Activated CD4-positive, alpha-beta T cell treated with anti-CD3 and anti-CD28 coated beads for 36 hours (primary cell): Measurements from ENCODE around the gene ZFY. TPM values are rescaled to one million over a fixed set of nuclear protein-coding genes. Genes with fewer than 3 reads are reported as not detected.

Source experiments
- ATAC-seq: fragments of 200-7000 bp; cut with Tn5 transposase; one replicate; pipeline ENCODE4 v1.10.0; 2021; ENCODE audit warnings: mild to moderate bottlenecking, moderate library complexity
- CTCF ChIA-PET: fragments of 350-600 bp; sonication (Branson Sonifier 250); formaldehyde crosslinking; loops from one replicate; lab custom pipeline; 2021; ENCODE audit warnings: antibody characterized with exemption; lab: Charles Lee
- POLR2A ChIA-PET: fragments of 350-600 bp; sonication (Branson Sonifier 250); formaldehyde crosslinking; loops from one replicate; lab custom pipeline; 2021; ENCODE audit warnings: antibody characterized with exemption, inconsistent platforms; lab: Charles Lee
- DNase-seq: peaks from one replicate; pipeline ENCODE4 v3.0.0-alpha.2; 2020
- H3K27ac Mint-ChIP-seq: one replicate; pipeline ENCODE4 v1.8.0; 2021; ENCODE audit warnings: mixed read lengths
- H3K27me3 Mint-ChIP-seq: one replicate; pipeline ENCODE4 v1.8.0; 2021; ENCODE audit warnings: mixed read lengths
- H3K36me3 Mint-ChIP-seq: one replicate; pipeline ENCODE4 v1.8.0; 2021; ENCODE audit warnings: low read depth, mixed read lengths
- H3K4me1 Mint-ChIP-seq: one replicate; pipeline ENCODE4 v1.8.0; 2021; ENCODE audit warnings: mixed read lengths
- H3K4me3 Mint-ChIP-seq: one replicate; pipeline ENCODE4 v1.8.0; 2021; ENCODE audit warnings: mild to moderate bottlenecking, moderate library complexity, mixed read lengths
- H3K9me3 Mint-ChIP-seq: one replicate; pipeline ENCODE4 v1.8.0; 2021; ENCODE audit warnings: low read depth, mixed read lengths
- intact Hi-C, 2 experiments: fragments of 100-400 bp; cut with DNase I in 1 of 2; cut with micrococcal nuclease in 1 of 2; formaldehyde crosslinking; loops; one replicate each; pipeline versions ENCODE4 v1.14.2 to v1.15.1; 2022 to 2024; cut with DNase I, micrococcal nuclease
- total RNA-seq, 2 experiments: library from RNA; stranded (reverse); gene quantifications; one replicate each; pipeline ENCODE4 v1.2.3, GENCODE V29; 2021

ZFY gene
- total RNA-seq, 2 experiments from 2014 or later: 12.4 to 16.6 TPM

DNA sequence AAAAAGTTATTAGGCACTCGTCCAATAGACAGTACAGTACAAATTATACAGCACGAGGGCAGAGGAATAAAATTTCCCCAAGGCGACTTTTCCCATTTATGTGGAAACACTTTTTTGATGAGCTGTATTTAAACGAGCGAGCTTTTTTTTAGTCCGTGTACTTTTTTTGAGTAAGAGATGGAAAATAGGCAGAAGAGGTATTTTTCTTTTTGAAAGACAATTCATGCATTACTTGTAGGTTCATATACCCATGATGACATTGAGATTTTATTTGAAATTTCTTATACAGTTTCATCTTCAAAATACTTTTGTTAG, 1.2 kb downstream of the ZFY start:
- Mint-ChIP-seq H3K4me3 (peak overlapping the region; percentile 86), H3K27me3 (no peaks in the 10 kb centered on the region), H3K4me1 (peaks cover 28% of the 10 kb centered on the region), H3K27ac (peak overlapping the region; percentile 97), H3K9me3 (no peaks in the 10 kb centered on the region), H3K36me3 (peaks cover 13% of the 10 kb centered on the region)
- ATAC-seq (no peak), DNase-seq (no peak)
- ChIA-PET CTCF (interaction anchor here (1.0 to 1.4 kb wide), 2 partner anchors 13 to 14 kb away, joined by 3 read pairs; no protein-coding TSS in a partner anchor), POLR2A (interaction anchor here (0.7 to 1.3 kb wide), 2 partner anchors 23 to 92 kb away, joined by 3 read pairs; no protein-coding TSS in a partner anchor)
- intact Hi-C loops: loop anchor here (1.0 to 5.0 kb wide), 5 partner anchors 48 to 95 kb away; partner anchors contain the start of gene RPS4Y1 (in 1 of the 2)

DNA sequence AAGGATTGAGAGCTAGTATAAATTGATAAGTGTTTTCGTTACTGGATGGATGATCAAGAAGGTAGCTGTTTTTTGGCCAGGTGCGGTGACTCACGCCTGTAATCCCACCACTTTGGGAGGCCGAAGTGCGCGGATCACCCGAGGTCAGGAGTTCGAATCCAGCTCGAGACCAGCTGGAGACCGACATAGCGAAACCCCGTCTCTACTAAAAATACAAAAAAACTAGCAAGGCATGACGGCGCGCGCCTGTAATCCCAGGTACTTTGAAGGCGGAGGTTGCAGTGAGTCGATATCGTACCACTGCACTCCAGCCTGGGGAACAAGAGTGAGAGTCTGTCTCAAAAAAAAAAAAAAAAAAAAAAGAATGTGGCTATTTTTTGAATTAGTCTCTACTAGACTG, 2.0 kb downstream of the ZFY start:
- ATAC-seq: no peak
- intact Hi-C loops: loop anchor here (2.0 to 5.0 kb wide), 3 partner anchors 50 to 80 kb away; no protein-coding TSS in a partner anchor
- POLR2A ChIA-PET: interaction anchor here (0.7 to 1.3 kb wide), 2 partner anchors 24 to 93 kb away, joined by 3 read pairs; no protein-coding TSS in a partner anchor
- Mint-ChIP-seq H3K4me1 (peaks cover 30% of the 10 kb centered on the region), H3K4me3 (peak overlapping the region; percentile 86), H3K27me3 (no peaks in the 10 kb centered on the region), H3K9me3 (no peaks in the 10 kb centered on the region), H3K27ac (peak overlapping the region; percentile 97), H3K36me3 (peaks cover 9% of the 10 kb centered on the region)
- CTCF ChIA-PET: interaction anchor here (0.8 to 1.4 kb wide), 4 partner anchors 13 to 65 kb away, joined by 3 read pairs; no protein-coding TSS in a partner anchor
- DNase-seq: peak; percentile 37

GRCh38 chrY:2949590-2950252, 14.5 kb downstream of the ZFY start:
- intact Hi-C loops: no loop called here
- Mint-ChIP-seq H3K27me3 (no peaks in the 10 kb centered on the region), H3K4me3 (no peak overlapping the region), H3K4me1 (peaks cover 49% of the 10 kb centered on the region), H3K27ac (no peak overlapping the region), H3K36me3 (peaks cover 18% of the 10 kb centered on the region), H3K9me3 (no peaks in the 10 kb centered on the region)
- peak; percentile 91 for ATAC-seq
- ChIA-PET POLR2A (no interaction called here), CTCF (interaction anchor here (1.2 kb wide), 1 partner anchor 13 kb away, joined by 3 read pairs; no protein-coding TSS in a partner anchor)
- DNase-seq: peak; percentile 71

GRCh38 chrY:2950655-2951054, 15.5 kb downstream of the ZFY start:
- Mint-ChIP-seq H3K4me3 (no peak overlapping the region), H3K36me3 (peaks cover 22% of the 10 kb centered on the region), H3K4me1 (peaks cover 49% of the 10 kb centered on the region), H3K27ac (peak overlapping the region; percentile 58), H3K27me3 (no peaks in the 10 kb centered on the region), H3K9me3 (no peaks in the 10 kb centered on the region)
- CTCF ChIA-PET: interaction anchor here (0.7 to 1.2 kb wide), 3 partner anchors 14 to 89 kb away, joined by 3 read pairs; no protein-coding TSS in a partner anchor
- POLR2A ChIA-PET: no interaction called here
- DNase-seq: no peak
- intact Hi-C loops: no loop called here
- peak; percentile 45 for ATAC-seq

- CTCF ChIA-PET: no interaction called here
- Mint-ChIP-seq H3K9me3 (no peaks in the 10 kb centered on the region), H3K27me3 (no peaks in the 10 kb centered on the region), H3K4me3 (no peak overlapping the region), H3K36me3 (peaks cover 30% of the 10 kb centered on the region), H3K4me1 (peaks cover 41% of the 10 kb centered on the region), H3K27ac (no peak overlapping the region)
- DNase-seq: no peak
- intact Hi-C loops: no loop called here
- POLR2A ChIA-PET: no interaction called here
- ATAC-seq: no peak
Measured at GRCh38 chrY:2952912-2953311, 17.7 kb downstream of the ZFY start.

DNA sequence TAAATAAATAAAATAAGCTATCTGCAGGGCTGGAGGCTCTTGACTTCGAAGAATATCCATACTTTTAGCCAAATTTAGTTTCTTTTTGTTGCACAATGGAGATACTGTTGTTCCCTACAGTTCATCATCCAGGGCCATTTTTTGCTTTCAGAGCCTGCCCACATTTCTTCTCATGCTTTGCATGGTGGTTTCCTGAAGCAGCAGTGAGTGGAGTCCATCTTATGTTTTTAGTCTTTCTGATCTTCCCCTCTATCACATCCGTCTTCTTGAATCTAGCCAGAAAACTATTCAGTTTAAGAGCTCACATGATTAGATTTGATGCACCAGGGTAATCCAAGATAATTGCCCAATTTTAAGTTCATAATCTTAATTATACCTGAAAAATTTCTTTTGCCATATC, 19.6 kb downstream of the ZFY start:
- DNase-seq: no peak
- H3K27me3 Mint-ChIP-seq: no peaks in the 10 kb centered on the region
- H3K4me3 Mint-ChIP-seq: no peak overlapping the region
- H3K36me3 Mint-ChIP-seq: peaks cover 33% of the 10 kb centered on the region
- H3K4me1 Mint-ChIP-seq: peaks cover 35% of the 10 kb centered on the region
- CTCF ChIA-PET: interaction anchor here (0.6 to 1.5 kb wide), 3 partner anchors 14 to 25 kb away, joined by 3 to 5 read pairs (median 3); no protein-coding TSS in a partner anchor
- POLR2A ChIA-PET: no interaction called here
- ATAC-seq: no peak
- intact Hi-C loops: no loop called here
- no peaks in the 10 kb centered on the region for H3K9me3 Mint-ChIP-seq
- H3K27ac Mint-ChIP-seq: no peak overlapping the region

DNA sequence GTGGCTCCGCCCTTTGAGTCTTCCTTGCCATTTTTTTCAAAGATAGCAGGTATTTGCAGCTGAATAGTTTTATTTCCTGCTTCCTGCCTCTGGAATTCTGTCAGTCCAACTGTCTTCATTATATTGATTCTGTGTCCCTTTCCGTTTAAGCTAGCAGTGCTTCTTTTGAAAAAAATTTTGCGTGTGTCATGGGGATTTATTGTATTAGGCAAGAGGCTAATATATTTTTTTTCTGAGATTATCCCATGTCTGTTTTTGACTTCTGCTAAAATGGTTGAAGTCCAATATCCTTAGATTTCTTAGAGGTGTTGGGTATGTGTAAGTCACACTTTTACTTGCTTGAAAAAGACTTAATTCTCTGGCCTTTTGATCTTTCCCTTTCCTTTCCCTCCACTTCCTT, 20.4 kb downstream of the ZFY start:
- no peaks in the 10 kb centered on the region for H3K9me3 Mint-ChIP-seq
- DNase-seq (no peak), ATAC-seq (no peak)
- intact Hi-C loops: no loop called here
- no peak overlapping the region for H3K4me3 Mint-ChIP-seq
- H3K36me3 Mint-ChIP-seq: peaks cover 35% of the 10 kb centered on the region
- H3K27ac Mint-ChIP-seq: peak overlapping the region; percentile 33
- H3K27me3 Mint-ChIP-seq: no peaks in the 10 kb centered on the region
- ChIA-PET POLR2A (no interaction called here), CTCF (interaction anchor here (1.1 kb wide), 1 partner anchor 18 kb away, joined by 3 read pairs; no protein-coding TSS in a partner anchor)
- H3K4me1 Mint-ChIP-seq: peaks cover 31% of the 10 kb centered on the region

DNA sequence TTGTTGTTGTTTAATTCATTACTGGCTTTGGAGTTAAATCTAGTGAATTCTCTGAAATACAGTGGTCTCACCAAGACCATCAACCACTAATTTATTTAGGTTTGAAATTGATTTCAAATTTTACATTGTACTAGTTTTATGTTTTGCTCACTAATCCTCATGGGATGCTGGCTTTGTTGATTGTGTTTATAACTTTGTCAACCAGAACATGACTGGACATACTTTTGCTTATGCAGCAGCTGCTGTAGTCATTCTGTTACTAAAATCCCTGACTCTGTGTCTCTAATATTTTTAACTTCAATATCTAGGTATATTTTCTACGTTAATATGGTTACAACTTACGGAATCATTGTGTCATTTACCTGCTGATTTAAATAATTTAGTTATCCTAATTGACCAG, 26.9 kb downstream of the ZFY start:
- Mint-ChIP-seq H3K4me3 (no peak overlapping the region), H3K9me3 (no peaks in the 10 kb centered on the region), H3K36me3 (peaks cover 16% of the 10 kb centered on the region), H3K4me1 (peaks cover 23% of the 10 kb centered on the region), H3K27me3 (no peaks in the 10 kb centered on the region), H3K27ac (no peak overlapping the region)
- intact Hi-C loops: no loop called here
- ChIA-PET CTCF (no interaction called here), POLR2A (no interaction called here)
- no peak for ATAC-seq
- no peak for DNase-seq

DNA sequence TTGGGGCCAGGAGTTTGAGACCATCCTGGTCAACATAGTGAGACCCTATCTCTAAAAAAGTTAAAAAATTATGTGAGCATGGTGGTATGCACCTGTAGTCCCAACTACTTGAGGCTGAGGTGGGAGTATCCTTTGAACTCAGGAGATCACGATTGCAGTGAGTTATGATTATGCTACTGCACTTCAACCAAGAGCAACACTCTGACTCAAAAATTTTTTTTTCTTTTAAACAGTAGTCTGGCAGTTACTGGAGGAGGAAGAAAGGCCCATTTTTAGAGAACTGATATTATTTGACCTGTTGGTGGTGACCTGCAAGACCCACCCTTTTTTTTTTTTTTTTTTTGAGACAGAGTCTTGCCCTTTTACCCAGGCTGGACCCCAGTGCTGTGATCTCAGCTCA, 29.6 kb downstream of the ZFY start:
- no peaks in the 10 kb centered on the region for H3K27me3 Mint-ChIP-seq
- H3K4me3 Mint-ChIP-seq: no peak overlapping the region
- intact Hi-C loops: no loop called here
- POLR2A ChIA-PET: no interaction called here
- CTCF ChIA-PET: no interaction called here
- H3K9me3 Mint-ChIP-seq: no peaks in the 10 kb centered on the region
- ATAC-seq (peak; percentile 57), DNase-seq (no peak)
- no peak overlapping the region for H3K27ac Mint-ChIP-seq
- peaks cover 16% of the 10 kb centered on the region for H3K36me3 Mint-ChIP-seq
- H3K4me1 Mint-ChIP-seq: peaks cover 33% of the 10 kb centered on the region

DNA sequence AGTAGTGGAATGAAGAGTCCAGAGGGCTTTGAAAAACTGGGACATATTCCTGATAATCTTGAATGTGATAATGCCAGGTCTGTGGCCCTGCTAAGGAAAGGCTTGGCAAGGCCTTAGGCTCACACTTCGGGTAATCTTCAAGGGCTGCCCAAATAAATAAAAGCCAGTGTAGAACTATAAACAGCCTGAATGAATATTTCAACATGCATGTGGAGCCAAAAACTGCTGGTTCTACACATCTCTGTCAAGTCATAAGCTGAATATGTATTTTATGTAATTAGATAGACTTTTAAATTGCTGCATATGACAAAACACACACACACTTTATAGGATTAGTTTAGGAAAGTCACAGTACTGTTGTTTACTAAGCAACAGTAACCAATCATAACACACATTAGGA, 30.4 kb downstream of the ZFY start:
- DNase-seq: no peak

GRCh38 chrY:2969561-2969960, 34.4 kb downstream of the ZFY start:
- no peaks in the 10 kb centered on the region for H3K9me3 Mint-ChIP-seq
- POLR2A ChIA-PET: no interaction called here
- CTCF ChIA-PET: no interaction called here
- no peaks in the 10 kb centered on the region for H3K27me3 Mint-ChIP-seq
- peaks cover 30% of the 10 kb centered on the region for H3K4me1 Mint-ChIP-seq
- no peak for DNase-seq
- no peak for ATAC-seq
- no peak overlapping the region for H3K4me3 Mint-ChIP-seq
- intact Hi-C loops: no loop called here
- peaks cover 12% of the 10 kb centered on the region for H3K36me3 Mint-ChIP-seq
- H3K27ac Mint-ChIP-seq: no peak overlapping the region

More for the DNA sequence above, 30.4 kb downstream of the ZFY start:
- peaks cover 35% of the 10 kb centered on the region for H3K4me1 Mint-ChIP-seq
- H3K36me3 Mint-ChIP-seq: peaks cover 14% of the 10 kb centered on the region
- CTCF ChIA-PET: no interaction called here
- intact Hi-C loops: no loop called here
- no peak overlapping the region for H3K4me3 Mint-ChIP-seq
- ATAC-seq: no peak
- no peaks in the 10 kb centered on the region for H3K27me3 Mint-ChIP-seq
- H3K27ac Mint-ChIP-seq: no peak overlapping the region
- no peaks in the 10 kb centered on the region for H3K9me3 Mint-ChIP-seq
- POLR2A ChIA-PET: no interaction called here

- no peak for DNase-seq
- peaks cover 27% of the 10 kb centered on the region for H3K4me1 Mint-ChIP-seq
- POLR2A ChIA-PET: no interaction called here
Measured at GRCh38 chrY:2972708-2973107, 37.5 kb downstream of the ZFY start.

More at GRCh38 chrY:2972708-2973107, 37.5 kb downstream of the ZFY start:
- no peak for ATAC-seq
- intact Hi-C loops: no loop called here
- no peak overlapping the region for H3K27ac Mint-ChIP-seq
- no peaks in the 10 kb centered on the region for H3K27me3 Mint-ChIP-seq
- peaks cover 21% of the 10 kb centered on the region for H3K36me3 Mint-ChIP-seq
- no peak overlapping the region for H3K4me3 Mint-ChIP-seq
- H3K9me3 Mint-ChIP-seq: no peaks in the 10 kb centered on the region
- CTCF ChIA-PET: no interaction called here
